HepG2 (cell line): ENCODE data around the gene ECEL1. TPM values are rescaled to one million over a fixed set of nuclear protein-coding genes. Genes with fewer than 3 reads are reported as not detected.

Source experiments
- ATAC-seq: fragments of 200-7000 bp; cut with Tn5 transposase; 3 replicates; pipeline ENCODE4 v1.9.1; 2020; ENCODE audit warnings: mild to moderate bottlenecking, moderate library complexity
- BruUV-seq: library from RNA; stranded (reverse); fragments of 400-500 nt; replicated peaks from 2 replicates; lab custom pipeline; 2021; lab: Mats Ljungman, UMichigan
- CTCF ChIA-PET: fragments of 300-600 bp; formaldehyde crosslinking; extraction: SDS; loops from one replicate; lab custom pipeline; 2021; ENCODE audit warnings: low total read pairs, inconsistent platforms, low intra/inter-chr PET ratio; lab: Yijun Ruan, JAX
- POLR2A ChIA-PET: fragments of 350-600 bp; sonication (Branson Sonifier 250); formaldehyde crosslinking; loops from one replicate; lab custom pipeline; 2020; ENCODE audit warnings: antibody characterized with exemption, inconsistent platforms; lab: Yijun Ruan, JAX
- DNase-seq: peaks from one replicate; pipeline ENCODE4 v3.0.0-alpha.2; 2015; ENCODE audit warnings: low spot score
- FAIRE-seq: peaks from 3 replicates; lab custom pipeline; 2011; peaks lifted over from hg19 to GRCh38; lab: Jason Lieb, UNC
- H2AFZ ChIP-seq: one replicate; pipeline ENCODE4 v1.6.1; 2011; ENCODE audit warnings: low read length, inconsistent platforms
- H3K27ac ChIP-seq: fragments of 300-600 bp; 3 replicates; pipeline ENCODE4 v1.8.0; 2011; ENCODE audit warnings: mixed run types, mild to moderate bottlenecking, mixed read lengths, low read length, inconsistent platforms; ENCODE audit not compliant: insufficient read depth; ENCODE audit errors: extremely low read length
- H3K27me3 ChIP-seq, 2 experiments: fragments of 200-600 bp in 1 of 2; 2 replicates in 1 of 2; 3 replicates in 1 of 2; pipeline versions ENCODE4 v1.6.0 to v1.8.0; 2011; ENCODE audit warnings: low read length in 2 of 2, mild to moderate bottlenecking in 2 of 2, moderate library complexity in 2 of 2, inconsistent platforms in 1 of 2; ENCODE audit not compliant: insufficient read depth in 2 of 2, control insufficient read depth in 1 of 2
- H3K36me3 ChIP-seq, 2 experiments: fragments of 200-600 bp in 1 of 2; replicated peaks in 1 of 2; 2 replicates in 1 of 2; 3 replicates in 1 of 2; pipeline versions ENCODE4 v1.5.1 to v1.8.0; 2011; ENCODE audit warnings: low read length in 2 of 2, inconsistent platforms in 1 of 2; ENCODE audit not compliant: insufficient read depth in 2 of 2, control insufficient read depth in 1 of 2
- H3K4me1 ChIP-seq: 2 replicates; pipeline ENCODE4 v1.5.1; 2012; ENCODE audit warnings: low read length, inconsistent platforms; ENCODE audit not compliant: insufficient read depth
- H3K4me2 ChIP-seq: 2 replicates; pipeline ENCODE4 v1.6.0; 2011; ENCODE audit warnings: low read depth, low read length, inconsistent platforms
- H3K4me3 ChIP-seq, 3 experiments: fragments of 200-600 bp in 1 of 3; sonication (generic), shearing (Covaris generic) in 1 of 3; replicated peaks in 1 of 3; 2 replicates each; pipeline ENCODE4 v1.5.1; 2011 to 2016; ENCODE audit warnings: low read length in 3 of 3, inconsistent platforms in 2 of 3, low read depth in 2 of 3, mild to moderate bottlenecking in 2 of 3, control low read depth in 1 of 3, mixed read lengths in 1 of 3; ENCODE audit not compliant: insufficient read depth in 1 of 3
- H3K79me2 ChIP-seq: one replicate; pipeline ENCODE4 v1.6.1; 2011; ENCODE audit warnings: low read length, inconsistent platforms; ENCODE audit not compliant: insufficient read depth
- H3K9ac ChIP-seq: 2 replicates; pipeline ENCODE4 v1.6.0; 2011; ENCODE audit warnings: mild to moderate bottlenecking, low read depth, low read length, inconsistent platforms; ENCODE audit not compliant: insufficient read depth
- H3K9me3 ChIP-seq: 2 replicates; pipeline ENCODE4 v1.5.1; 2012; ENCODE audit warnings: mild to moderate bottlenecking, low read length
- H4K20me1 ChIP-seq: 2 replicates; pipeline ENCODE4 v1.6.0; 2011; ENCODE audit warnings: inconsistent platforms, mild to moderate bottlenecking, low read length, moderate library complexity; ENCODE audit not compliant: insufficient read depth
- ARNT ChIP-seq: fragments of 450-650 bp; IDR thresholded peaks from 2 replicates; pipeline ENCODE4 v1.6.1; 2017
- CBFB ChIP-seq: sonication (generic); formaldehyde crosslinking; IDR thresholded peaks from 2 replicates; pipeline ENCODE4 v1.4.0; 2020; ENCODE audit warnings: missing genetic modification reagents
- CBX5 ChIP-seq: sonication (generic); formaldehyde crosslinking; IDR thresholded peaks from 2 replicates; pipeline ENCODE4 v1.4.0; 2020; ENCODE audit warnings: missing genetic modification reagents, borderline replicate concordance
- HIC2 ChIP-seq: sonication (generic); formaldehyde crosslinking; IDR thresholded peaks from 2 replicates; pipeline ENCODE4 v1.9.0; 2022; ENCODE audit warnings: low read depth, missing genetic modification reagents
- HNRNPL ChIP-seq: fragments of 200-400 bp; formaldehyde crosslinking; IDR thresholded peaks from 2 replicates; pipeline ENCODE4 v1.6.1; 2017; ENCODE audit warnings: mild to moderate bottlenecking, low read depth, low read length
- SNRNP70 ChIP-seq: fragments of 200-400 bp; formaldehyde crosslinking; IDR thresholded peaks from 2 replicates; pipeline ENCODE4 v1.6.1; 2017; ENCODE audit warnings: mild to moderate bottlenecking, low read depth, low read length, moderate library complexity
- ZFAT ChIP-seq: sonication (generic); formaldehyde crosslinking; conservative IDR thresholded peaks from 2 replicates; pipeline ENCODE4 v1.8.1; 2023; ENCODE audit warnings: missing genetic modification reagents, inconsistent platforms
- ZFP91 ChIP-seq: sonication (generic); formaldehyde crosslinking; IDR thresholded peaks from 2 replicates; pipeline ENCODE4 v1.9.0; 2022; ENCODE audit warnings: missing genetic modification reagents, mild to moderate bottlenecking, borderline replicate concordance
- ZFY ChIP-seq: sonication (generic); formaldehyde crosslinking; IDR thresholded peaks from 2 replicates; pipeline ENCODE4 v1.4.0; 2020; ENCODE audit warnings: missing genetic modification reagents
- ZNF281 ChIP-seq: sonication (generic); formaldehyde crosslinking; IDR thresholded peaks from 2 replicates; pipeline ENCODE4 v1.4.0; 2020; ENCODE audit warnings: missing genetic modification reagents, borderline replicate concordance
- ZNF574 ChIP-seq: sonication (generic); formaldehyde crosslinking; IDR thresholded peaks from 2 replicates; pipeline ENCODE4 v1.4.0; 2020; ENCODE audit warnings: missing genetic modification reagents
- ZNF607 ChIP-seq: sonication (generic); formaldehyde crosslinking; IDR thresholded peaks from 2 replicates; pipeline ENCODE4 v1.5.1; 2020; ENCODE audit warnings: missing genetic modification reagents, mild to moderate bottlenecking, borderline replicate concordance
- WGBS: methylation state at CpG from one replicate; pipeline ENCODE4 v1.1.6; 2017; ENCODE audit warnings: low lambda C conversion rate; 5-methylcytosine and 5-hydroxymethylcytosine counted together
- in situ Hi-C: cut with HindIII; loops from 2 replicates; pipeline ENCODE4 v1.10.0; 2017; ENCODE audit warnings: low pct_unique_long_range_greater_than_20kb; ENCODE audit not compliant: extremely low pct_ligation_motif_present
- intact Hi-C: fragments of 100-400 bp; cut with micrococcal nuclease; formaldehyde crosslinking; loops from one replicate; pipeline ENCODE4 v1.10.0; 2022; ENCODE audit not compliant: unreplicated experiment
- polyA plus RNA-seq, 8 experiments: library from polyadenylated mRNA; depleted of rRNA in 3 of 8; stranded (reverse) in 7 of 8; unstranded in 1 of 8; fragments of >200 nt; fragmentation: Illumina TruSeq in 4 of 8; extraction: Trizol in 4 of 8; gene quantifications; 2 replicates each; pipeline versions ENCODE4 v1.2.1 to v1.2.3, GENCODE V29; 2011 to 2016; ENCODE audit warnings: low read depth in 4 of 8, missing spikeins in 1 of 8, mixed read lengths in 1 of 8; ENCODE audit not compliant: insufficient read depth in 1 of 8
- total RNA-seq, 5 experiments: library from RNA; depleted of rRNA; stranded (reverse); fragments of >200 nt; fragmentation: Illumina TruSeq; extraction: Trizol; gene quantifications; 2 replicates each; pipeline ENCODE4 v1.2.3, GENCODE V29; 2016; ENCODE audit warnings: low read depth in 1 of 5

ECEL1 gene
- total and polyA plus RNA-seq, 2 of the 13 experiments (the other 11 are each of a cell fraction or from before 2014, with no cell fraction given) = not detected

- peaks cover 21% of the 10 kb centered on the region for H3K4me1 ChIP-seq
- H3K79me2 ChIP-seq = no peaks in the 10 kb centered on the region
- H4K20me1 ChIP-seq = no peaks in the 10 kb centered on the region
- no peaks in the 10 kb centered on the region for H3K36me3 ChIP-seq
- peaks cover 5 to 28% of the 10 kb centered on the region in 2 experiments; a peak in 4 of 5 replicates for H3K27me3 ChIP-seq
- ATAC-seq (no peak), FAIRE-seq (peak; percentile 8), DNase-seq (no peak)
- peak overlapping the region; percentile 62 for H3K4me2 ChIP-seq
- no peak overlapping the region for H3K9ac ChIP-seq
- H3K9me3 ChIP-seq = no peaks in the 10 kb centered on the region
- no TSS peak for BruUV-seq
- ChIA-PET CTCF (no interaction called here), POLR2A (no interaction called here)
- H2AFZ ChIP-seq = no peak overlapping the region
- in situ Hi-C loops = no loop called here
- H3K4me3 ChIP-seq = peak overlapping the region in 2 of 3 experiments; percentile 7 to 40; a peak in 2 of 6 replicates
- WGBS = 13% methylated on average over 11 of the region's 18 CpGs
- intact Hi-C loops = loop anchor here (5.0 kb wide), 1 partner anchor 75 kb away; the partner anchor contains the start of gene PRSS56
- H3K27ac ChIP-seq = no peak overlapping the region
- no peak for TF ChIP-seq ZFAT (CRISPR knock-in tag)
- 0 out of 2 replicates have a peak, but pooled peaks have one; percentile 24 for TF ChIP-seq ZFP91 (CRISPR knock-in tag)
- no peak for TF ChIP-seq ZFY (CRISPR knock-in tag)
- TF ChIP-seq ARNT = no peak
- no peak for TF ChIP-seq SNRNP70
- TF ChIP-seq HNRNPL = peak; percentile 78
- no peak for TF ChIP-seq CBX5 (CRISPR knock-in tag)
- 0 out of 2 replicates have a peak, but pooled peaks have one; percentile 6 for TF ChIP-seq ZNF281 (CRISPR knock-in tag)
- TF ChIP-seq ZNF574 (CRISPR knock-in tag) = no peak
- no peak for TF ChIP-seq CBFB (CRISPR knock-in tag)
- no peak for TF ChIP-seq ZNF607 (CRISPR knock-in tag)
- TF ChIP-seq HIC2 (CRISPR knock-in tag) = peak; percentile 75; the same call in 1 of the 2 replicates
These were observed 39.9 kb downstream of the ECEL1 start for GRCh38 chr2:232447638-232448303.
